Germinal center (tissue), 1 donor: ENCODE measurements around the gene SIL1.

Experiments used
- DNase-seq: peaks from one replicate; pipeline ENCODE4 v3.0.0; 2012; ENCODE audit warnings: mixed read lengths, low spot score

SIL1 gene

DNA sequence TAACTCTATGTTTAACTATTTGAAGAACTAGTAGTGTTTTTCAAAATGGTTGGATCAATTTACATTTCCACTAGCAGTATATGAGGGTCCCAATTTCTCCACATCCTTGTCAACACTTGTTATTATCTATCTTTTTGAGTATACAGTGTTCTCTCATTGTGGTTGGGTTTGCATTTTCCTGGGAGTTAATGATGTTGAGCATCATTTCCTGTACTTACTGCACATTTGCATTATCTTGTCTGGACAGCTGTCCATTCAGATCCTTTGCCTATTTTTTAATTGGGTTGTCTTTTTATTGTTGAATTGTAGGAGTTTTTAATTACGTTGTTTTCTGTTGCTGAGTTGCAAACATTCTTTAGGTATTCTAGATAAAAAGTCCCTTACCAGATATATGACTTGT lies 219.6 kb downstream of the SIL1 start:
- DNase-seq = no peak

- DNase-seq = no peak
Observed at GRCh38 chr5:138978080-138978479, 220.1 kb downstream of the SIL1 start.

GRCh38 chr5:138975098-138975847 lies 222.9 kb downstream of the SIL1 start:
- no peak for DNase-seq

GRCh38 chr5:138974227-138975063 lies 223.7 kb downstream of the SIL1 start:
- DNase-seq = no peak

- DNase-seq = no peak
Observed at GRCh38 chr5:138972836-138973235, 225.3 kb downstream of the SIL1 start.

DNA sequence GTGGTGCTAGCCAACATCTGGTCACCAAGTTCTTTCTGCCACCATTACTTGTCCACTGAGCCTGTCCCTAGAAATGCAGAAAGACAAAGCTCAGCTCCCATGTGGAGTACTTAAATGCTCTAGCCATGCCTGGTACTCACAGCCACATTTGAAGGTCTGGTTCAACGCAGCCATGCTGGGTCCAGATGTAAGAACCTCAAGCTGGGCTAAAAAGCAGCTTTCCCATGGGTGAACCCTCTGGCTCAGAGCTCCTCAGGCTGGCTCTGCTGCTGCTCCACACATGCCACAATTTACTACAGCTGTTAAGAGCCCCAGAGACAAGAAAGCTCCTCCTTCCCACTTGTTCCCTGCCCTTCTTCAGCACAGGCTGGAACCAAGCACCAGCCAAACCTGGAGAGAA lies 225.9 kb downstream of the SIL1 start:
- DNase-seq = no peak

GRCh38 chr5:138969323-138970002 lies 228.7 kb downstream of the SIL1 start:
- no peak for DNase-seq

DNA sequence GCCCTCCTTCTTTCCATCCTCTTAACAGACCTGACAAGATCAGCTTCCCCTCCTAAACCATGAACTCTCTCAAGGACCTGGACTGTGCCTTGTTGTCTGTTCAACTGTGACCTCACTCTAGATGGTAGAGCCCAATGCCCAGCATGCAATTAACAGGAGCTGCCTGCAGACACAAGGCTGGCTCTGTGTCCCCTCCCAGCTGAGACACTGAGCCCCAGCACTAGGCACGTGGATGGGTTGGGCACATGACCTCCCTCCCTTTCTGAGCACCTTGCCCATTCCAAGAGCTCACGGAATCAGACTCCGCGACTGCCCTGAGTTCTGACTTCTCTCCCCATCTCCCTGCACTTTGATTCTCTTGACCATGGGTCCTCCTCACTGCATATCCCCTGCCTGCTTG lies 229.6 kb downstream of the SIL1 start:
- no peak for DNase-seq

GRCh38 chr5:138967791-138968448 lies 230.2 kb downstream of the SIL1 start:
- DNase-seq = no peak

- no peak for DNase-seq
Observed at GRCh38 chr5:138966236-138966985, 231.8 kb downstream of the SIL1 start.

- no peak for DNase-seq
Observed at GRCh38 chr5:138965626-138966025, 232.5 kb downstream of the SIL1 start.

- no peak for DNase-seq
Observed at GRCh38 chr5:138964647-138965201, 233.4 kb downstream of the SIL1 start.

GRCh38 chr5:138963763-138964371 lies 234.3 kb downstream of the SIL1 start:
- DNase-seq = no peak

DNA sequence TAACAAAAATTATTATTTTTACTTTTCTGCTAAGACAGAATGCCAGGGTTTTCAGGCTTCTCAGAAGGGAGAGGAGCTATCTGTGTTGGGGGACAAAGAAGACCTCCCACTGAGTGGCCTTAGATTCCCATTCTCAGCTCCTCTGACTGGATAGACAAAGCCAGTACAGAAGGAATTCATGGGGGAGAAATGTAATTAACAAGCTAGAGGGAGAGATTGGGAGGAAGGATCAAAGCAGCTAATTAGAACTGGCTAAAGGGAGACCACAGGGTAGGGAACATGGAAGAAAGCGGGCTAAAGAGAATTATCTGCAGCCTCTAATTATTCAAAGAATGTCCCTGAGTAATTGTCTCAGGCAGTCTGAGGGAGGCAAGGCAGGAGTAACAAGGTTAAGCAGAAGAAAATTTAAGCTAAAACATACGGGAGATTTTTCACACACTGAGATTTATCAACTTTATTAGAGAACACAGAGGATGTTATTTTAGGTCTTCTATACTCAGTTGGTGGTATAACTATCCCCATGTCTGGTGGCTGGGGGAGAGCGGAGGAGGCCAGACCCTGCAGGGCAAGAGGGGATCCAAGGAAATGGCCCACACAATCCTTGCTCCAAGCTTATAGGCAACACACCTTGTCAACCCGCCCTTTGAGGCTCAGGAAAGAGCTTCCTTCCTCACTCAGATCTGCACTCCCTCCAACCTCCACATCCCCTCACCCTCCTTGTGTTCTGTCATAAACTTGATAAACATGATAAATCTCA lies 235.4 kb downstream of the SIL1 start:
- no peak for DNase-seq

- DNase-seq = no peak
Observed at GRCh38 chr5:138961729-138962128, 236.4 kb downstream of the SIL1 start.

DNA sequence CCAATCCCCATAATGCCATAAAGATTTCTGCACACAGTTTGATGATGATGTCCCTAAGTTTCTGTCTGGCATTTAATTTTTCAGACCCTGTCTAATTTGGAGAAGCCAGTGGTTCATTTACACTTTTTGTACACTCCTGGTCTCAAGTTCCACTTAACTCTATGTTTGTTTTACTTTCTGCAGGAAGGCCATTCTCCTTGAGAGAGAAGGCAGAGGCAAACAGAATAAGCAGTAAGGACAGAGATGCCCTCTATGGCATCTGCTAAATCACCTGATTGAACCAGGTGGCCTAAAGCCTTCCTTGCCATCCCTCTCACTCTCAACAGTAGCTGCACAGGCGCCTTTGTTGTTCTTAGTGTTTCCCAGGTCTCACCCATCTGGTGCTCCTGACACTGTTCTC lies 236.9 kb downstream of the SIL1 start:
- no peak for DNase-seq

DNA sequence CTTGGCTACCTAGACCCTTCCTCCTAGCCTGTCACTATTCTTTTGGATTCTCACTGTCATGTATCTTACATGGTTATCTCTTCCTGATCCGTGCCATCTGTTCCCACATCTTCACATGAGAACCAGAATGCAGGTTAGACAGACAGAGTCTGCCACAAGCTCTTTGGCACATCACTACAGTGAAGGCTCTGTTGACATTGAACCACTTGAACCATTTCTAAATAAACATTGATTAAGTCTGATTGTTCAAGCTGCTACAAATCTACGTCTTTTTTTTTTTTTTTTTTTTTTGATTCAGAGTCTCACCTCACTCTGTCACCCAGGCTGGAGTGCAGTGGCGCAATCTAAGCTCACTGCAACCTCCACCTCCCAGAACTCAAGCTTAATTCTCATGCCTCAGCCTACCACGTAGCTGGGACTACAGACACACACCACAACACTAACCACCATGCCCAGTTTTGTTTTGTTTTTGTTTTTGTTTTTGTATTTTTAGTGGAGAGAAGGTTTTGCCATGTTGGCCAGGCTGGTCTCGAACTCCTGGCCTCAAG lies 237.9 kb downstream of the SIL1 start:
- no peak for DNase-seq

GRCh38 chr5:138956801-138957200 lies 241.4 kb downstream of the SIL1 start:
- DNase-seq = no peak

GRCh38 chr5:138955671-138956295 lies 242.4 kb downstream of the SIL1 start:
- DNase-seq = no peak
